Glutamatergic neuron (in vitro differentiated cells): Measurements from ENCODE around the gene STAM. TPM values are rescaled to one million over a fixed set of nuclear protein-coding genes. Genes with fewer than 3 reads are reported as not detected.

Experiments used
- DNase-seq: peaks from one replicate; pipeline ENCODE4 v3.0.0; 2022
- H3K27ac Mint-ChIP-seq: one replicate; pipeline ENCODE4 v1.8.0; 2020; ENCODE audit warnings: mild to moderate bottlenecking, mixed read lengths, inconsistent platforms; ENCODE audit not compliant: unreplicated experiment
- H3K27me3 Mint-ChIP-seq: one replicate; pipeline ENCODE4 v1.8.0; 2020; ENCODE audit warnings: mild to moderate bottlenecking, moderate library complexity, mixed read lengths, inconsistent platforms; ENCODE audit not compliant: unreplicated experiment
- H3K36me3 Mint-ChIP-seq: one replicate; pipeline ENCODE4 v1.8.0; 2020; ENCODE audit warnings: mild to moderate bottlenecking, mixed read lengths, inconsistent platforms; ENCODE audit not compliant: unreplicated experiment
- H3K4me1 Mint-ChIP-seq: one replicate; pipeline ENCODE4 v1.8.0; 2020; ENCODE audit warnings: mild to moderate bottlenecking, low read depth, mixed read lengths, inconsistent platforms; ENCODE audit not compliant: unreplicated experiment
- H3K4me3 Mint-ChIP-seq: one replicate; pipeline ENCODE4 v1.8.0; 2020; ENCODE audit warnings: mild to moderate bottlenecking, mixed read lengths, inconsistent platforms; ENCODE audit not compliant: unreplicated experiment
- H3K9me3 Mint-ChIP-seq: one replicate; pipeline ENCODE4 v1.8.0; 2020; ENCODE audit warnings: mild to moderate bottlenecking, moderate library complexity, mixed read lengths, inconsistent platforms; ENCODE audit not compliant: unreplicated experiment
- total RNA-seq: library from RNA; stranded (reverse); fragmentation: NEBNext Ultra II Directional; extraction: Animal tissue kit (Norgen Biotek cat#: 25700); gene quantifications from one replicate; pipeline ENCODE4 v1.2.1, GENCODE V29; 2021; ENCODE audit not compliant: unreplicated experiment
- TF ChIP-seq, protein P1 (sequence below): fragments of 200-600 bp; sonication (generic); IDR thresholded peaks from one replicate; pipeline ENCODE4 v1.5.0; 2021; ENCODE audit not compliant: partially characterized antibody, unreplicated experiment

Gene STAM
- total RNA-seq, 1 donor from 2014 or later, result 81.0 TPM

DNA sequence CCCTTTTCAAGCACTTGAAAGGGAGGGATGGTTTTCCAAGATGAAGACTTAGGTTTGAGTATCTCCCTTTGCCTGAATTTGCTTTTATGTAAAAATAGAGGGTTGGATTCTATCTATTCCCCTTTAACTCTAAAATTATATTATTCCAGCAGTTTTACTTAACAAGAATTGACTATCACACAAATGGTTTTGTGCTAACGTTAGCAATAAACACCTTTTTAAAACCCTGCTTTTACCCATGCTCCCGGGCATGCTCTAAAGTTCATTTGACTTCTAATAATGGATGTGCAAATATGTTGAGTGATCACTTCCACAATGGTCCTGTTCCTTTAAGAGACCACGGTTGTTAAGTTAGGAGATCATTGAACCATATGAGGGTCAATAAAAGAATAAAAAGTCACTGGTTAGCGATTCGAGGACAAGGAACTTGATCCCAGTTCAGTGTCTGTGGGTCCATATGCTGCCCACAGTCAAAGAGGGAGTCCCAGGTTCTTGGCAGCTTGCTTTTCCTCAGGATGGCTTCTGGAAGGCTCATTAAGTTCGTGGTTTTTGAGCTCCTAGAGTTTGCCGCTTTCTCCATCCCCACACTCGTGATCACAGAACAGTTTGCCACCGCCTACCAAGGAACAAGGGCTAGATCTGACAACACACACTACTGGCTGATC, 108.0 kb downstream of the STAM start, which contains the start of gene TMEM236:
Gene TMEM236 (plus strand): TSS at position 421 of the 665 bp plus-strand sequence. CDS start 95 bp downstream, at position 516.
- Mint-ChIP-seq H3K36me3 (no peaks in the 10 kb centered on the region), H3K27me3 (peaks cover 4% of the 10 kb centered on the region), H3K27ac (no peak within 1 kb of the TSS), H3K4me3 (no peak within 1 kb of the TSS), H3K4me1 (no peaks in the 10 kb centered on the region), H3K9me3 (no peaks in the 10 kb centered on the region)
- no peak for DNase-seq
- TF ChIP-seq, protein P1, sequence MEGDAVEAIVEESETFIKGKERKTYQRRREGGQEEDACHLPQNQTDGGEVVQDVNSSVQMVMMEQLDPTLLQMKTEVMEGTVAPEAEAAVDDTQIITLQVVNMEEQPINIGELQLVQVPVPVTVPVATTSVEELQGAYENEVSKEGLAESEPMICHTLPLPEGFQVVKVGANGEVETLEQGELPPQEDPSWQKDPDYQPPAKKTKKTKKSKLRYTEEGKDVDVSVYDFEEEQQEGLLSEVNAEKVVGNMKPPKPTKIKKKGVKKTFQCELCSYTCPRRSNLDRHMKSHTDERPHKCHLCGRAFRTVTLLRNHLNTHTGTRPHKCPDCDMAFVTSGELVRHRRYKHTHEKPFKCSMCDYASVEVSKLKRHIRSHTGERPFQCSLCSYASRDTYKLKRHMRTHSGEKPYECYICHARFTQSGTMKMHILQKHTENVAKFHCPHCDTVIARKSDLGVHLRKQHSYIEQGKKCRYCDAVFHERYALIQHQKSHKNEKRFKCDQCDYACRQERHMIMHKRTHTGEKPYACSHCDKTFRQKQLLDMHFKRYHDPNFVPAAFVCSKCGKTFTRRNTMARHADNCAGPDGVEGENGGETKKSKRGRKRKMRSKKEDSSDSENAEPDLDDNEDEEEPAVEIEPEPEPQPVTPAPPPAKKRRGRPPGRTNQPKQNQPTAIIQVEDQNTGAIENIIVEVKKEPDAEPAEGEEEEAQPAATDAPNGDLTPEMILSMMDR, result no peak

DNA sequence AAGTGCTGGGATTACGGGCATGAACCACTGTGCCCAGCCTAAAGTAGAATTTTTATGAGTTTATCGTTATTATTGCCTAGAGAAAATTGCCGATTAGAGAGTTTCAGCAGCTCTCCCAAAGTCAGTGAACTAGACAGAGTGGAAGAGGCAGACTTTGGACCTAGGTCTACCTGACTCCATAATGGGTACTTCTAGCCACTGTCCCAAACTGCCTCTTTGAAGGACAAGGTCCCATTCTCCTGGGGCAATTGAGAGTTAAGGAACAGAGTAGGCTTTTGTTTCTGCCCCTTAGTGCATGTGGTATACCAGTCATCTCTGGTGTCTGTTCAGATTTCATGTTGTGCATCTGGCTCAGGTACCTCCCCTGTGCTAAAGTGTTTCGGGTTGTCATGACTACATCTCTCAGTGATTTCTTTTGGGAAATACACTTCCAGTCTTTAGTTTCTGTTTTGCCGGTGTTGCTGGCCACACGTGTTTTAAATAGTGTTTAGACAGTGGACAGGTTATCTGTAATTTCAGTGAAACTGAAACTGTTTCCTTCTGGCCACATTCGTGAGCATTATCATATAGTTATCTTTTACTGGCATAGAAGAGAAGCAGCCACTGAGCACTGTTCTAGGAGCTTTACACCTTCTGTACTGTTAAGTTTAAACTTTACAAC, 112.7 kb downstream of the STAM start:
- TF ChIP-seq, protein P1, result no peak
- no peaks in the 10 kb centered on the region for H3K4me1 Mint-ChIP-seq
- no peak for DNase-seq
- no peak overlapping the region for H3K4me3 Mint-ChIP-seq
- H3K9me3 Mint-ChIP-seq, result no peaks in the 10 kb centered on the region
- H3K27ac Mint-ChIP-seq, result no peak overlapping the region
- peaks cover 1% of the 10 kb centered on the region for H3K36me3 Mint-ChIP-seq
- peaks cover 1% of the 10 kb centered on the region for H3K27me3 Mint-ChIP-seq

DNA sequence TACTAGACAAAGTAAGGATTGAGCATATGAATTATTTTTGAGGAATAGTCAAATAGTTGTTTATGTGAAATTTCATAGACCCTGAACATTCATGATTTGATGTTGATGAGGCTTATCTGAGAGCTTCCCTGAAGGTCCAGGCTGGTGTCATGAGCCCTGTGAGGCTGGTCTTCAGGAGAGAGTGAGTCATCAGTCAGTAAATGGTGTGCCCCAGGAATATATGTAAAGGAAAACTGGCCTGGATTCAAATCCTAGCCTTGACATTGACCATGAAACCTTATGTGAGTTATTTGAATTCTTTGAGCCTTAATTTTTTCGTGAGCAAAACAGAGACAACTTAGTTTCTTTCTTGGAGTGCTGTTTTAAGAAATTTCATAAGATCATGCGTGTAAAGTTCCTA, 114.2 kb downstream of the STAM start:
- Mint-ChIP-seq H3K4me1 (no peaks in the 10 kb centered on the region), H3K9me3 (no peaks in the 10 kb centered on the region), H3K4me3 (no peak overlapping the region), H3K27ac (no peak overlapping the region), H3K36me3 (peaks cover 3% of the 10 kb centered on the region), H3K27me3 (peaks cover 4% of the 10 kb centered on the region)
- DNase-seq, result no peak
- TF ChIP-seq, protein P1, result no peak

DNA sequence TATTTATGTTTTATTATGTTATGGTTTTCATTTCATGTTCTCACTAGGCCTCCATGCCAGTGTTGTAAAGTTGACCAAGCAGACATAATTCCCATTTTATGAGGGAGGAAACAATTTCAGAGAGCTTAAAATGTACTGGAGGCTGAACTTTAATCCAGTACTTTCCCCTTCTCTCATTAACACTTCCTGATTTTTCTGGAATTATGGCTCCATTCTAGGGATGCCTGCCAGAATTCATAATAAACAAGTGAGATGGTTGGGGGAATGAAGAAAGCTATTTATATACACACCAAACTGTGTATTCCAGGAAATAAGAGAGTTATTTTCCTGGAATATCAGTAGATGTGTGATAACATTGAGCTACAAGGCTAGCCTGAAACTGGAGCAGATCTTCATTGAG, 114.9 kb downstream of the STAM start:
- TF ChIP-seq, protein P1, result no peak
- H3K27ac Mint-ChIP-seq, result no peak overlapping the region
- H3K36me3 Mint-ChIP-seq, result peaks cover 3% of the 10 kb centered on the region
- H3K4me1 Mint-ChIP-seq, result no peaks in the 10 kb centered on the region
- H3K27me3 Mint-ChIP-seq, result peaks cover 6% of the 10 kb centered on the region
- no peaks in the 10 kb centered on the region for H3K9me3 Mint-ChIP-seq
- no peak for DNase-seq
- no peak overlapping the region for H3K4me3 Mint-ChIP-seq

DNA sequence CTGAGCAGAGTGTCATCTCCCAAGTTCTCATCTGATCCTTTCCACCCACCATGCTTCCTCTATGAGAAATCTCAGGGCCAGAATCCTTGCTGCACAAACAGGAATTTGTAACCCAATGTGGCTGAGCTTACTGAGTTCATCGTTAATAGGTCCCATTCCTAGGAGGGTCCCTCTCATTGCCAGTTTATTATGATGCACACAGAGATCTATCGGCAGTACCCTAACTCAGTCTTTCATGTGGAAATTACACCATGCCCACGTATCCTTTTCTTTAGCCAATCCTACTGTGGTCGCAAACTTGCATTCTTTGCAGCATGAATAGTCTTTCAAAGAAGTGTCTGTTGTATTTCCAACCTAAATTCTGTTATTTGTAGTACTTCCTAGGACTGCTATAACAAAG, 120.2 kb downstream of the STAM start:
- Mint-ChIP-seq H3K4me1 (no peaks in the 10 kb centered on the region), H3K9me3 (no peaks in the 10 kb centered on the region), H3K4me3 (no peak overlapping the region), H3K27ac (no peak overlapping the region), H3K27me3 (peaks cover 6% of the 10 kb centered on the region), H3K36me3 (peaks cover 15% of the 10 kb centered on the region)
- DNase-seq, result no peak
- TF ChIP-seq, protein P1, result no peak
